A204.1 (cell line): ENCODE measurements around the gene ATG2B.

ENCODE experiments used
- FAIRE-seq: peaks from 2 replicates; lab custom pipeline; 2012; peaks lifted over from hg19 to GRCh38; lab: Jason Lieb, UNC

Gene ATG2B

DNA sequence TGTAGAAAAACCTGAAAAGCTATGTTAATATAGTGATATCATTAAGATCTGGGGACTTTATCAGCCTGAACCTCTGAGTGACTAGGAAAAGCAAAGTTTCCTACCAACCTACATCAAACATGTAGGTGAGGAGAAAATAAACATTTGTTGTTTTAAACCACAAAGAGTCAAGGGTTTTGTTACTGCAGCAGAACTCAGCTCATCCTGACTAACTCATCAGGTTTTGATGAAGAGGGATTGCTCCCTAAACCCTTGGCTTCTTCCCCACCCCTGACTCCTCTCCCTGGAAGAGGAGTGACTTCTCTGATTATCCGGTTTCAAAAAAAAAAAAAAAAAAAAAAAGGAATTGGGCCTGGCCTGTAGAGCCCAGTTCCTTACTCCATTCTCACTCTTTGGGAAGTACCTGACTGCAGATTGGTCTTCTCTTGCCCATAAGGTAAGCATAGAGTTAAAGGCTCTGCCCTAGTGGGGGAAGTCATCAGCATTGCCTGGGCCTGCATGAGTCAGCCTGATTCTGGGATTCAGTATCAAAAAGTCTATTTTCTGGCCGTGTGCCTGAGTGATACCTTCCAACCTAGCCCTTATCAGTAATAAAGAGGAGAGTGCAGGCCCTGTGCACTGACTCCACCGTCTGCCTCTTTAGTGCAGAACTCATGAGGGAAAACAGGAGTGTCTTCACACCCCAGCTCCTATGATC lies 90.2 kb downstream of the ATG2B start:
- no peak for FAIRE-seq

DNA sequence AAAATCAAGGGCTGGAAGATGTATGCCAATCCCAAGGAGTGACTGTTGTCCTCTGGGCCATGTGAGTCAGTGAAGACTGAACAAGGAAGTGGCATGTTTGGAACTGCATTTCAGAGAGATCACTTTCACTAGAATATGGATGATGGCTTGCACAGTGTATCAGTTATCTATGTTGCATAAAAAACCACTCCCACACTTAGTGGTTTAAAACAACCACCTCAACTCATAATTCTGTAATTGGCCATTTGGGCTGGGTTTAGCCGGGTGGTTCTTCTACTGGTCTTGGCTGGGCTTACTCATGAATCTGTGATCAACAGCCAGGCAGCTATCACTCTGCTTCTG lies 91.7 kb downstream of the ATG2B start:
- FAIRE-seq, result no peak

DNA sequence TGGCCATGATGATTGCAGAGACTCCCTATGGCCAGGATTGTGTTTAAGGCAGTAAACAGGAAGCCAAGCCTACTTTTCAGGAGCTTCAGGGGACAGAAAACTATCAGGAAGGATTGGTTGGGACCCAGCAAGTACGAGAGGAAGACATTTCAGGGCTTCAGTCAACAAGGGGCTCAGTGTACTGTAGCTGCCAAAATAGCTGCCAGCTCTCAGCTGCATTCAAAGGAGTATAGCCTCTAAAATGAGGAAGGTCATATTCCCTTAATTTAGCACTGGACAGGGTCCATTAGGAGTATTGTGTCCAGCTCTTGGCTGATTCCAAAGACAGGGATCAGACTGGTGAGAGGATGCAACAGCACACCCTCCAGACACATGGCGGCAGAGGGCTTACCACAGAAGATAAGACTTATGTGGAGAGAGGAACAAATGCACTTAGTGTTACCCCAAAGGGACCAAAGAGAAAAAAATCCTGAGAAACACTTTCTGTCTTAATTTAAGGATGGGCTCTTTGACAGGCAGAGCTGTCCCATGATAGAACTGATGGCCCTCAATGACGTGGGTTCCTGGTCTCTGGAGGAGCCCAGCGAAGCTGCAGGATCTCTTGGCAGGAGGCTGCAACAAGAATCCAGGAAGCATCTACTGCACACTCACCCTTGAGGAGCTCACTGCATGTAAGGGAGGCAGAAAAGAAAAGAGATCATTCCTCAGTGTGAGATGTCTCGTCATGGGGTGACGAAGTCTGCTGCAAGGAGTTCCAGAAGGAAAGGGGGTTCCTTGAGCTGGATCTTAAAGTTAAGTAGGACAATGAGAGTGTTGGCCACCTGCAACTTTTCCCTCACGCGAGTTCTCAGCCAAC lies 92.3 kb downstream of the ATG2B start:
- FAIRE-seq, result no peak

DNA sequence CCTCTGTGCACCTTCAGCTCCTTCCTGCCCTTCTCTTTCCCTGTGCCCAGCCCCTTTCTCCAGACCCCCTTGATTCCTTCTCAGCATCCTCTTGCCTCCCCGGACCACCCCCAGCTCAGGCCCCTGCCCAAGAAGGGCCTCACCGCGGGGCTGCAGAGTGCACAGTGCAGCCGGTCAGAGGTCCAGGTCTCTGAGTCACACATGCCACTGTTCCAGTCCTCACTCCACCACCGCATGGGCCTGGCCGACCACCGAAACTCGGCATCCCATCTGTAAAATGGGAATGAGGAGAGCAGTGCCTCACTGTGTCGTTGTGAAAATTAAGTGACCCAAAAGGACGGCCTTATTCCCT lies 93.8 kb downstream of the ATG2B start:
- no peak for FAIRE-seq

DNA sequence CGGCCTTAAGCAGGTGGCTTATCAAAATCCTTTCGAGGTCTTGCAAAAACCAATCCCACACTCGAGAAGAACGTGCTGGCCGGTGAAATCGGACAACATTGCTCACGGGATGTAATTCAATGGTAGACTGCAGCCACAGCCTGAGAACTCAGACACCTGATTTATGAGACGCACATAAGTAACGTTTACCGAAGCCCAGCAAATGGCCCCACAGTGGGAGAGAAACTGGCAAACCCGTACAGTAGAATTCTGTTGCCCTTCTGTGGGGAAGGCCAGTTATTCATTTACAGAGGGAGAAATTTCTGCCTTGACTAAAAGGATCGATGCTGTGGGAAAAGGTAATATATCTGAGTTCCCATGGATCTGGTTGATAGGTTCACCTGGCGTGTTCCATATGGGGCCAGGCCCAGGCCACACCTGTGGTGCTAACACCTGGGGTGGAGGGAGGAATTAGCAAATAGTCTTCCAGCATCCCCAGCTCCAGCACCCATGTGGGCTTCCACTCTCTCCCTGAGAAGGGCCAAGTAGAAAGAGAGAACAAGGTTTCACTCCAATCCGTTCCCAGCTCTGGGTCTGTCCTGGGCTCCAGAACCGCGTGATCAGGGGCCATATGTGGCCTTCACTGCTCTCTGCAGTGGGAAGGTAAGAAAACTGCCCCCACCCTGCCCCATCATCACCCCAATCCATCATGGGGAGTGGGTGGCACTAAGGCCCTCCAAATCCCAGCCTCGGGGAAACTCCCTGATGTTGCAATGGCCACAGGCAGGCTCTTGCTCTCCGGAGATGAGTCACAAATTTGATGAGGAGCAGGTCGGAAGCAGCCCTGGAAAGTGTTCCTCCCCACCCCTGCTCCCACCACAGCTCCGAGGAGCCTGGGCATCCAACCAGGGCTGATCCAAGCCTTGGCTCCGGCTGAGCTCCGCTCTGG lies 94.4 kb downstream of the ATG2B start:
- no peak for FAIRE-seq

DNA sequence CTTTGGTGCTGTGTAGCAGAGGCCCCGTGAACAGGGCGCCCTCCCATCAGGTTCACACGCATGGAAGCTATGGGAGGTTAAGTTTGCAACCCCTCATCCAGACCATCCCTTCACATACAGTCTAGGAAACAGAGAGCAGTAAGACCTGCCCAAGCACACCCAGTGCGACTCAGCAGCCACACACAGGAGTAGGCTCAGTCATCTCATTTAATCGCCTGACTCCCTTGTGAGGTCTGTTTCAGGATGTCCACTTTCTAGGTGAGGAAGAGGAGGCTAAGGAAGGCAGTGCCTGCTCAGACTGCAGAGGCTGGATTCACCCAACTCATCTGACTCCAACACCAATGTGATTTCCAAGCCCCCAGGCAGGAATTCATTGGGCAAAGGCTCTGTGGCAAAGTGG lies 95.2 kb downstream of the ATG2B start:
- FAIRE-seq, result no peak

DNA sequence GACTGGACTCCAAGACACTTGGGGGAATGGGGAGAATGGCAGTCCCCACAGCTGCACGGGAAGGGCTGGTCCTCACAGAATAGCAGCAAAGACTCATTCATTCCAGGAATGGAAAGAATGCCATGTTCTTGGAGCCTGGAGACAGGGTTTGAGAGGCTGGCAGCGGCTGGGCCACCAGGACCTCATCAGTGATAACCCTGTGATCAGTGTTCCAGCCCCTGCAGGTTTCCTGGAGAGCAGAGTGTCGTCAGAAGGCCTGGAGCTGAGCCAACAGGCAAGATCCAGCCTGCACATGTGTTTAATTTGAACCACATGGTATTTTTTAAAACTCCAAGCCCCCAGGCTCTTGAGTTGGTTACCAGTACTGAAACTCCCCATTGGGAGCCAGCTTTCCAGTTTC lies 95.8 kb downstream of the ATG2B start:
- no peak for FAIRE-seq

DNA sequence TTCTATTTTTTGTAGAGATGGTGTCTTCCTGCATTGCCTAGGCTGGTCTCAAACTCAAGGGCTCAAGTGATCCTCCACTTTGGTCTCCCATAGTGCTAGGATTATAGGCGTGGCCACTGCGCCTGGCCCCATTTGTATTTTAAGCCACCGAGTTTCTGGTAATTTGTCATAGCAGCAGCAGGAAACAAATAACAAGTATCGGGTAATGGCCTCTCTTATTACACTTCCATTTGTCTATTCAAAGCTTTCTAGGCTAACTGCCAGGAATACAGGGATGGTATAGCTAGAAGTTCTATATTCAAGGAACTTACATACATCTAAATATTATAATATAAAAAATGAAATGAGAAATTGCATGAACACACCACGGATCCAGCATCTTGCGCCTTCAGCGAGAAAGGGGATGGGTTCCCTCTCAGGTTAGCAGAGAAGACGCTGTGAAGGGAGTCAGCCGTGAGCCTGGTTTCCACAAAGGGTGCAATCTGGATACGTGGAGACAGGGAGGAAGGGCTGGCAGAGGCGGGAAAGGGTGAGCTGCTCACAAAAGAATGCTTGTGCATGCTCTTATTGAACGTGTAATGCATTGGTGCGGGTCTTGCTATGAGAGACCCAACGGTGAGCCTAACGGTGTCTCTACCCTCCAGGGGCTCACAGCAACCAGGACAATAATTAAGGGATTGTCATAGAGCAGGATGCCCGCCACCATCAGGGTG lies 97.6 kb downstream of the ATG2B start:
- no peak for FAIRE-seq

DNA sequence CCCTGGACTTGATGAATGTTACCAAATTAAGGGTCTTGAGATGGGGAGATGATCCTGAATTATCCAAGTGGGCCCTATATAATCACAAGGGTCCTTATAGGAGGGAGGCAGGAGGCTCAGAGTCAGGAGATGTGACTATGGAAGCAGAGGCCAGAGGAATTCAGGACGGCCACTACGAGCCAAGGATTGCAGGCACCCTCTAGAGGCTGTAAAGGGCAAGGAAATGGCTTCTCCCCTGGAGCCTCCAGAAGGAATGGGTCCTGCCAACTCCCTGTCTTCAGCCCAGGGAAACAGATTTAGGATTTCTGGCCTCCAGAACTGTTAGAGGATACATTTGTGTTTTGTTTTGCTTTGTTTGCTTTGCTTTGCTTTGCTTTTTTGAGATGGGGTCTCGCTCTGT lies 98.3 kb downstream of the ATG2B start:
- no peak for FAIRE-seq

DNA sequence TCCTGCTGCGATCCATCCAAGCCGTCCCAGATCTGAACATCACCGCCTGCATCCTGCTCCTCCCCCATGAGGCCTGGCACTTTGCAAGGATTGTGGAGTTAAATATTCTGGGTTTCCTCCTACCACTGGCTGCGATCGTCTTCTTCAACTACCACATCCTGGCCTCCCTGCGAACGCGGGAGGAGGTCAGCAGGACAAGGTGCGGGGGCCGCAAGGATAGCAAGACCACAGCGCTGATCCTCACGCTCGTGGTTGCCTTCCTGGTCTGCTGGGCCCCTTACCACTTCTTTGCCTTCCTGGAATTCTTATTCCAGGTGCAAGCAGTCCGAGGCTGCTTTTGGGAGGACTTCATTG lies 99.0 kb downstream of the ATG2B start:
- FAIRE-seq, result no peak

DNA sequence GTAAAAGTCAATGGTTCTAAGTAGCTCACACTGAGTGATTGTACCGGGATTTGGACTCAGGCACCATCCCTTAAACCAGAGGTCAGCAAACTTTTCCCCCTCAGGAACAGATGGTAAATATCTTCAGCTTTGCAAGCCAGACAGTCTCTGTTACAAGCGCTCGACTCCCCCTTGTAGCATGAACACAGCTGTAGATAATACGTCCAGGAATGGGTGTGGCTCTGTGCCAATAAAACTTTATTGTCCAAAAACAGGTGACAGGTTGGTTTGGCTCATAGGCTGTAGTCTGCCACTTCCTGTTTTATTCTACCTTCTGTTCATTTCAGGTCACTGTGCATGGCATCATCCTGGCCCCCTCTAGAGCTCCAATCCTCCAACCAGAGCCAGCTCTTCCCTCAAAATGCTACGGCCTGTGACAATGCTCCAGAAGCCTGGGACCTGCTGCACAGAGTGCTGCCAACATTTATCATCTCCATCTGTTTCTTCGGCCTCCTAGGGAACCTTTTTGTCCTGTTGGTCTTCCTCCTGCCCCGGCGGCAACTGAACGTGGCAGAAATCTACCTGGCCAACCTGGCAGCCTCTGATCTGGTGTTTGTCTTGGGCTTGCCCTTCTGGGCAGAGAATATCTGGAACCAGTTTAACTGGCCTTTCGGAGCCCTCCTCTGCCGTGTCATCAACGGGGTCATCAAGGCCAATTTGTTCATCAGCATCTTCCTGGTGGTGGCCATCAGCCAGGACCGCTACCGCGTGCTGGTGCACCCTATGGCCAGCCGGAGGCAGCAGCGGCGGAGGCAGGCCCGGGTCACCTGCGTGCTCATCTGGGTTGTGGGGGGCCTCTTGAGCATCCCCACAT lies 99.6 kb downstream of the ATG2B start:
- no peak for FAIRE-seq

DNA sequence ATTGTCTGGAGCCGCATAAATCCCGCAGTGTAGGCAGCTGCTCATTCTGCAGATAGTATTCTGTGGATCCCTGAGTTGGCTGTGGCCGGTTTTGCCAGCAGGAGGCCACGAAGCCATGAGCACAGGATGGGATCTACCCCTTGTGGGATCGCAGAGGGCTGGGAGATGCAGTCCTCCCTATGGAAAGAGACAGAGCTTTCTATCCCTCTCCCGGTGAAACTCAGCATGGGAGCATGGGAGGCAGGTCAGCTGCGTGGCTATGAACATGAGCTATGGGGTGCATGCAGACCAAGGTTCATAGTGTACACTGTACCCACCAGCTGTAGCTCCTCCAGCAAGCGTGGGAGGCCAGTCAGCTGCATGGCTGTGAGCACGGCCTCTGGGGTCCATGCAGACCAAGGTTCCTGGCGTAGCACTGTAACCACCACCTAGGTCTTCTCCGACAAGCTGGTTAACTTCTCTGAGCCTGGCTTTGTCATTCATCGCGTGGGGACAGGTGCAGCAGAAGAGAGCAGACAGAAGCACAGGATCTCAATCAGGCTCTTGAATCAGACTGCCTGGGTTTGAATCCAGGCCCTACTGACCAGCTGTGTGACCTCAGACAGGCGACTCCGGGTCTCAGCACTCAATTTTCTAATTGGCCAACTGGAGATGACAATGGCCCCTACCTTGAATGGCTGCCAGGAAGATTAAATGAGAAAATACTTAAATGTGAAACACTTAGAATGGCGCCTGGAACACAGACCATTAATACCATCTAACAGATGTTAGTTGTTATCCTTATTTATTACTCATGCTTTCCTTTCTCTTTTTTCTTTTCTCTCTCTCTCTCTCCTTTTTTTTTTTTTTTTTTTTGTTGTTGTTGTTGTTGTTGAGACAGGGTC lies 101.1 kb downstream of the ATG2B start:
- no peak for FAIRE-seq

DNA sequence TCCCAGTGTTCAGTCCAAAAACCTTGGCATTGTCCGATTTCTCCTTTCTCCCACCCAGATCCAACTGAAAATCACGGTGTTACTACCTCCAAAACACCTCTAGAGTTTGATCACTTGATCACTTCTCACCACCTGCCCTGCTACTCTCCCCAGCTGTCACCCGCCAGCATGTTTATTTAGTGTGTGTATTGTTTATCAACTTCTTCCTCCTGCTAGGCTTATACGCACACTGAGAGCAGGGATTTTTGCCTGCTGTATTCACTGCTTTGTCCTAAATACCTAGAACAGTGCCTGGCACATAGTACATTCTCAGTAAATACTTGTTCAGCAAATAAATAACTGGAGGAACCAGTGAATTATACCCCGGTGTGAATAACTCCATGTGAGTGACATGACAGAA lies 102.1 kb downstream of the ATG2B start:
- no peak for FAIRE-seq

DNA sequence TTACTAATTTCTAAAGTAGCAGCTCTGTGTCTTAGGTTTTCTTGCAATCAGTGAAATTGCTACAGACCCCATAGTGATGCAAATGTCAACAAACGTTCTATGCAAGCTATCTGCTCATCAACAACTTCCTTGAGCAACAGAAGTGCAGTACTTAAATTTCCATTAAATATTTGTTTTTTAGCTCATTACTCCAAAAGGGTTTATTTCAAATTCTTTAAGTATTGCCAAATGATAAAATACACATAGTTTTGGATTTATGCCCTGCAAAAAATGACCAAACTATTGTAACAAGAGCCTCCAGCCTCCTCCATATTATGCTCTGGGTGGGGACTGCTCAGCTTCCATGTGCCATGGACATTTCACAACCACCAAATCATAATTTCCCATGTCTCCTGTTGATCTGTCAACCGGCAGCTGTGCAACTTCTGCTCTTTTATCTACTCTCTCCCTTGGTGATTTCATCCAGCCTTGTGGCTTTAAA lies 102.8 kb downstream of the ATG2B start:
- FAIRE-seq, result no peak

DNA sequence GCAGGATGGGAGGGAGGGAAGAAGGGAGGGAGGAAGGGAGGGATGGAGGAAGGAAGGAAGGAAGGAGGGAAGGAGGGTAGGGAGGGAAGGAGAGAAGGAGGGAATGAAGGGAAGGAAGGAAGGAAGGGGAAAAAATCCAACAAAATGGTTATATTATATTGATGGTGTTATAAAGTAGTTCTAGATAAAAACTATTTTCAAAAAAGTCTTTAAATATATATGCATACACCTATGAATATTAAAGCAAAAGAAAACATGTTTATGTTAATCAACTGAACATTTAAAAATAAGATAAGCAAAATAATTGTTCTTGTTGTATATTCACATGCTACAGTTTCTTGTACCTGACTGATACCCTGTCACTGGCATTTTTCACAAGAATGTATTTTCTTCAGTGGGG lies 105.2 kb downstream of the ATG2B start:
- no peak for FAIRE-seq

DNA sequence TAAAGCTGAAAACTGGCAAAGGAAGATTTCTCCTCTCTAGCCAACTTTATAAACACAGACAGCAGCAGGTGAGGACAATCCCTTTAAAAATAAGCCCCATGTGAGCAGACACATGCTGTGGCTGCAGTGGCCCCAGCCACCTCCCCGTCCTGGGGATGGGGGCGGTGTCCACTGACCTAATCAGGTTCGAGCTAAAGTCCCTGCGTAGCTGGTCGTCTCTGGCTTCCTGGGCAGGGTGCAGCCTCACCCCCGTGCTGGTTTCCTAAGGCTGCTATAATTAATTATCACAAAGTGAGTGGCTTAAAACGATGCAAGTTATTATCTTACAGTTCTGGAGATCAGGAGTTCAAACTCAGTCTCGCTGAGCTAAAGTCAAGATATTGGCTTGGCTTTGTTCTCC lies 106.1 kb downstream of the ATG2B start:
- FAIRE-seq, result no peak

DNA sequence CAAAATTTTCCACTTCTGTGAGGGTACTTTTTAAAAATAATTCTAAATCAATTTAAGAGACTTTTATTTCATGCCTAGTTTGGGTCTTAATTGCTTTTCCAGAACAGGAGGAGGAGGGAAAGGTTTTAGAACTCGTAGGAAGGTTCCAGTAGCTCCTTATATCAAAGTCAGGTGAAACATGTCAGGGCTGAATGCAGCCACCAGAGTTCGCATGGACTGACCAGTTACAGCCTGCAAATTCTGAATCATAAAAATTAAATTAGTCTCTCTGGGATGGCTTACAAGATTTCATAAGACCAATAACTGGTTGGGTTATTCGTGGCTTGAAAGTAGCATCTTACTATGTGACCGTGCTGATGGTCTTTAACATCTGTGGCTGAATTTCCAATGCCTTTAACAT lies 106.7 kb downstream of the ATG2B start:
- FAIRE-seq, result no peak

DNA sequence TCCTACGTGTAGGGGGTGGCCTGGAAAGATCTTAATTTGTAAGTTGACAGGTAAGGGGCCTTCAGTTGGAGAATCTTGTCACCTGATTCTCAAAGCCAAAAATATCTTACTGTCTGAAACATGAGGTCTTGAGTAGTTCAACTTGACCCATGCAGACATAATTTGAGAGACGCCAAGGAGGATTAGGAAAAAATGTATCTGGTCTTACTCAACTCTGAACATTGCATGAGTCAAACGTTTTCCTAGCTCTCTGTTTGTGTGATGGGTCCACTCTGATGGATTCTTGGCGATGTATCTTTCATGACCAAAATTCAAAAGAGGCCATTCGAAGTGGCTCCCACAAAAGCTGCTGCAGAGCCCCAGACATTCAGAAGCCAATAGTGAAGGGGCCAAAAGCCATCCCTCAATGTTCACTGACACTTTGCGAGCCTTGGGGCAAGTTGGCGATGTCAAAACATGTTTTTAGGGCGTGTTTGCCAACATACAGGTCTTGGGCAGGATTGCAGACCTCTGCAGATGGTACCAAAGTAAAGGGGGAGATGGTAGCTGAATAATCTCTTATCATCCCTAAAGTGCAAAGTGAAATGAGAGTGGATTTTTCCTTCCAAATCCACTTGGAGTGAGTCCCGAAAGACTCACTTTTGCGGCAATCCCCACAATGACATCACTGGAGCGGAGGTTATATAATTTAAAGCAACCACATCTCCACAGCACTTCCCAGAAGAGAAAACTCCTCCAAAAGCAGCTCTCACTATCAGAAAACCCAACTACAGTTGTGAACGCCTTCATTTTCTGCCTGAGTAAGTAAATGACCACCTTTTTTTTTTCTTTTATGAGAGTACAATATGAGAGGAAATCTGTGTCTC lies 107.4 kb downstream of the ATG2B start, which contains the start of gene BDKRB1:
Gene BDKRB1, plus strand, starts transcription at position 710 of the 866 bp plus-strand sequence. CDS start 7,473 bp downstream, outside the sequence.
- no peak for FAIRE-seq

DNA sequence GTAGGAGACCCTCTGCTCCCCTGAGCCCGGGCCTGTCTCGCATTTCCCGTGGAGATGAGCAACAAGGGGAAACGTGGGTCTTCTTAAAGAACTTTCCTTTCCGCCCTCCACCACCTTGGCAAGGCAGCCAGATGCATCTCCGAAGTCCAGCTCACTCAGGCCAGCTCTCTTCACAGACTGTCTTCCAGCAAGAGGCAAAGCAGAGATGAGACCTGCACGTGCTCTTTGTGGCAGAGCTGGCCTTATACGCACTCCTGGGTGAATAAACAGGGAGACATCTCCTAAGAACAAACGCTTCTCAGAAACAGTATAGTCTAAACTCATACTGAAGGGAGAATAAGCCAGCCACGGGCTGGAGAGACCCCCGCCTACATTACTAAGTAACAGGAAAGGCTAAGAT lies 108.5 kb downstream of the ATG2B start:
- no peak for FAIRE-seq
